WTC11 (cell line): ENCODE measurements around the gene PRR33.

Experiments used
- ATF1 ChIP-seq: sonication (generic); formaldehyde crosslinking; IDR thresholded peaks from 2 replicates; pipeline ENCODE4 v1.8.1; 2023; ENCODE audit warnings: mild to moderate bottlenecking, moderate library complexity, missing genetic modification reagents
- CTCF ChIP-seq: fragments of 200-600 bp; IDR thresholded peaks from 2 replicates; pipeline ENCODE4 v1.8.0; 2022; ENCODE audit warnings: antibody characterized with exemption
- FOXK1 ChIP-seq: sonication (generic); formaldehyde crosslinking; IDR thresholded peaks from 2 replicates; pipeline ENCODE4 v1.8.0; 2022; ENCODE audit warnings: mild to moderate bottlenecking, moderate library complexity, missing genetic modification reagents
- KAT7 ChIP-seq: sonication (generic); formaldehyde crosslinking; IDR thresholded peaks from 2 replicates; pipeline ENCODE4 v1.8.1; 2023; ENCODE audit warnings: missing genetic modification reagents, mild to moderate bottlenecking, borderline replicate concordance
- MAX ChIP-seq: sonication (generic); formaldehyde crosslinking; IDR thresholded peaks from 2 replicates; pipeline ENCODE4 v1.8.0; 2022; ENCODE audit warnings: mild to moderate bottlenecking, missing genetic modification reagents
- RORB ChIP-seq: fragments of 250-450 bp; sonication (Bioruptor Pico); IDR thresholded peaks from 2 replicates; pipeline ENCODE4 v1.9.0; 2021; ENCODE audit warnings: mild to moderate bottlenecking

- TF ChIP-seq CTCF = no peak
- TF ChIP-seq ATF1 (CRISPR knock-in tag) = no peak
- no peak for TF ChIP-seq FOXK1 (CRISPR knock-in tag)
- no peak for TF ChIP-seq RORB
- TF ChIP-seq MAX (CRISPR knock-in tag) = no peak
- TF ChIP-seq KAT7 (CRISPR knock-in tag) = no peak
These were observed 38.1 kb upstream of the PRR33 start for GRCh38 chr11:1929621-1930461.
